Measurements from ENCODE around the gene LONP2. TPM values are rescaled to one million over a fixed set of nuclear protein-coding genes. Genes with fewer than 3 reads are reported as not detected.

The LONP2 gene
- polyA plus RNA-seq, 1 donor from 2014 or later = 38.6 TPM

GRCh38 chr16:48247311-48247710 is 3.2 kb downstream of the LONP2 start, which contains the start of gene ABCC11:
TSS of gene ABCC11 (minus strand) at chr16:48247539. CDS start at chr16:48231921, 15,618 bp downstream.
- Histone ChIP-seq H3K9ac (ENCODE audit: low read length) (no peak within 1 kb of the TSS), H3K4me3 (ENCODE audit: low read length) (peak within 1 kb of the TSS; percentile 94), H3K36me3 (ENCODE audit: insufficient read depth, low read length) (no peaks in the 10 kb centered on the region)

GRCh38 chr16:48250520-48251278 is 6.6 kb downstream of the LONP2 start:
- H3K36me3 ChIP-seq (ENCODE audit: insufficient read depth, low read length) = peaks cover 7% of the 10 kb centered on the region
- no peaks in the 10 kb centered on the region for H3F3A ChIP-seq (ENCODE audit: insufficient read depth, low read length, poor library complexity, severe bottlenecking)
- H3K4me3 ChIP-seq (ENCODE audit: low read length) = no peak overlapping the region
- no peaks in the 10 kb centered on the region for H3K27me3 ChIP-seq (ENCODE audit: insufficient read depth, low read depth, low read length)
- H3K79me2 ChIP-seq (replicated peaks; ENCODE audit: insufficient read depth, low read length) = peaks cover 45% of the 10 kb centered on the region
- no peak overlapping the region for H2AFZ ChIP-seq (ENCODE audit: low read depth, low read length)
- no peaks in the 10 kb centered on the region for H3K9me2 ChIP-seq (ENCODE audit: insufficient read depth, low read length)
- no peak overlapping the region for H3K9ac ChIP-seq (ENCODE audit: low read length)
- no peak overlapping the region for H3K27ac ChIP-seq (ENCODE audit: low read length)
- no peak for TF ChIP-seq EP300 (conservative IDR thresholded peaks at IDR 0.05; ENCODE audit: poor library complexity, severe bottlenecking)
- peaks cover 6% of the 10 kb centered on the region for H4K20me1 ChIP-seq (ENCODE audit: insufficient read depth)
- no peaks in the 10 kb centered on the region for H3K9me3 ChIP-seq (ENCODE audit: low read length)
- H3K4me2 ChIP-seq (ENCODE audit: low read length) = no peak overlapping the region

More at GRCh38 chr16:48247311-48247710, 3.2 kb downstream of the LONP2 start, which contains the start of gene ABCC11:
- H4K20me1 ChIP-seq (ENCODE audit: insufficient read depth) = peaks cover 6% of the 10 kb centered on the region
- peaks cover 57% of the 10 kb centered on the region for H3K79me2 ChIP-seq (replicated peaks; ENCODE audit: insufficient read depth, low read length)
- no peak within 1 kb of the TSS for H2AFZ ChIP-seq (ENCODE audit: low read depth, low read length)
- H3K27ac ChIP-seq (ENCODE audit: low read length) = no peak within 1 kb of the TSS
- TF ChIP-seq, protein P1, sequence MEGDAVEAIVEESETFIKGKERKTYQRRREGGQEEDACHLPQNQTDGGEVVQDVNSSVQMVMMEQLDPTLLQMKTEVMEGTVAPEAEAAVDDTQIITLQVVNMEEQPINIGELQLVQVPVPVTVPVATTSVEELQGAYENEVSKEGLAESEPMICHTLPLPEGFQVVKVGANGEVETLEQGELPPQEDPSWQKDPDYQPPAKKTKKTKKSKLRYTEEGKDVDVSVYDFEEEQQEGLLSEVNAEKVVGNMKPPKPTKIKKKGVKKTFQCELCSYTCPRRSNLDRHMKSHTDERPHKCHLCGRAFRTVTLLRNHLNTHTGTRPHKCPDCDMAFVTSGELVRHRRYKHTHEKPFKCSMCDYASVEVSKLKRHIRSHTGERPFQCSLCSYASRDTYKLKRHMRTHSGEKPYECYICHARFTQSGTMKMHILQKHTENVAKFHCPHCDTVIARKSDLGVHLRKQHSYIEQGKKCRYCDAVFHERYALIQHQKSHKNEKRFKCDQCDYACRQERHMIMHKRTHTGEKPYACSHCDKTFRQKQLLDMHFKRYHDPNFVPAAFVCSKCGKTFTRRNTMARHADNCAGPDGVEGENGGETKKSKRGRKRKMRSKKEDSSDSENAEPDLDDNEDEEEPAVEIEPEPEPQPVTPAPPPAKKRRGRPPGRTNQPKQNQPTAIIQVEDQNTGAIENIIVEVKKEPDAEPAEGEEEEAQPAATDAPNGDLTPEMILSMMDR (IDR thresholded peaks at IDR 0.05; ENCODE audit: poor library complexity, severe bottlenecking) = no peak
- no peak for TF ChIP-seq POLR2AphosphoS5 (IDR thresholded peaks at IDR 0.05)
- TF ChIP-seq MXI1 (conservative IDR thresholded peaks at IDR 0.05; ENCODE audit: poor library complexity, severe bottlenecking) = no peak
- TF ChIP-seq EP300 (conservative IDR thresholded peaks at IDR 0.05; ENCODE audit: poor library complexity, severe bottlenecking) = no peak
- TF ChIP-seq SMC3 (conservative IDR thresholded peaks at IDR 0.05; ENCODE audit: poor library complexity) = no peak
- no peak for TF ChIP-seq TAF1 (IDR thresholded peaks at IDR 0.05; ENCODE audit: low read depth)
- TF ChIP-seq, protein P2, sequence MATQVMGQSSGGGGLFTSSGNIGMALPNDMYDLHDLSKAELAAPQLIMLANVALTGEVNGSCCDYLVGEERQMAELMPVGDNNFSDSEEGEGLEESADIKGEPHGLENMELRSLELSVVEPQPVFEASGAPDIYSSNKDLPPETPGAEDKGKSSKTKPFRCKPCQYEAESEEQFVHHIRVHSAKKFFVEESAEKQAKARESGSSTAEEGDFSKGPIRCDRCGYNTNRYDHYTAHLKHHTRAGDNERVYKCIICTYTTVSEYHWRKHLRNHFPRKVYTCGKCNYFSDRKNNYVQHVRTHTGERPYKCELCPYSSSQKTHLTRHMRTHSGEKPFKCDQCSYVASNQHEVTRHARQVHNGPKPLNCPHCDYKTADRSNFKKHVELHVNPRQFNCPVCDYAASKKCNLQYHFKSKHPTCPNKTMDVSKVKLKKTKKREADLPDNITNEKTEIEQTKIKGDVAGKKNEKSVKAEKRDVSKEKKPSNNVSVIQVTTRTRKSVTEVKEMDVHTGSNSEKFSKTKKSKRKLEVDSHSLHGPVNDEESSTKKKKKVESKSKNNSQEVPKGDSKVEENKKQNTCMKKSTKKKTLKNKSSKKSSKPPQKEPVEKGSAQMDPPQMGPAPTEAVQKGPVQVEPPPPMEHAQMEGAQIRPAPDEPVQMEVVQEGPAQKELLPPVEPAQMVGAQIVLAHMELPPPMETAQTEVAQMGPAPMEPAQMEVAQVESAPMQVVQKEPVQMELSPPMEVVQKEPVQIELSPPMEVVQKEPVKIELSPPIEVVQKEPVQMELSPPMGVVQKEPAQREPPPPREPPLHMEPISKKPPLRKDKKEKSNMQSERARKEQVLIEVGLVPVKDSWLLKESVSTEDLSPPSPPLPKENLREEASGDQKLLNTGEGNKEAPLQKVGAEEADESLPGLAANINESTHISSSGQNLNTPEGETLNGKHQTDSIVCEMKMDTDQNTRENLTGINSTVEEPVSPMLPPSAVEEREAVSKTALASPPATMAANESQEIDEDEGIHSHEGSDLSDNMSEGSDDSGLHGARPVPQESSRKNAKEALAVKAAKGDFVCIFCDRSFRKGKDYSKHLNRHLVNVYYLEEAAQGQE (IDR thresholded peaks at IDR 0.05; ENCODE audit: borderline replicate concordance) = no peak
- no peak for TF ChIP-seq RAD21 (conservative IDR thresholded peaks at IDR 0.05)
- no peak for TF ChIP-seq EZH2 (IDR thresholded peaks at IDR 0.05; ENCODE audit: borderline replicate concordance, insufficient read depth, low read length, poor library complexity, severe bottlenecking)
- H3K27me3 ChIP-seq (ENCODE audit: insufficient read depth, low read depth, low read length) = no peaks in the 10 kb centered on the region
- no peak within 1 kb of the TSS for H3K4me2 ChIP-seq (ENCODE audit: low read length)
- H3K9me2 ChIP-seq (ENCODE audit: insufficient read depth, low read length) = no peaks in the 10 kb centered on the region
- no peaks in the 10 kb centered on the region for H3F3A ChIP-seq (ENCODE audit: insufficient read depth, low read length, poor library complexity, severe bottlenecking)
- H3K9me3 ChIP-seq (ENCODE audit: low read length) = no peaks in the 10 kb centered on the region

Measured in neural cell (in vitro differentiated cells).